ENCODE results near the gene PRKD3.

DNA sequence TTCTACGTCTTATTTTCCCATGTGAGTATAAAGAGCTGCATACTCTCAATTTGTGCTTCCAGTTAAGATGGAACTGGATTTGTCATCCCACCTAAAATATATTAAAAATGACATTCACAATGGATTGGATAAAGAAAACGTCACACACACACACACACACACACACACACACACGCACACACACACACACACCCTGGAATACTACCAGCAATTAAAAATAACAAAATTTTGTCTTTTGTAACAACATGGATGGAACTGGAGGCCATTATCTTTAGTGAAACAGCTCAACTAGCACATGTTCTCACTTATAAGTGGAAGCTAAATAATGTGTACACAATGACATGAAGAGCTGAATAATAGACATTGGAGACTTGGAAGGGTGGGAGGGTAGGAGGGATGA, 16.0 kb upstream of the PRKD3 start:
- TF ChIP-seq, protein P1, sequence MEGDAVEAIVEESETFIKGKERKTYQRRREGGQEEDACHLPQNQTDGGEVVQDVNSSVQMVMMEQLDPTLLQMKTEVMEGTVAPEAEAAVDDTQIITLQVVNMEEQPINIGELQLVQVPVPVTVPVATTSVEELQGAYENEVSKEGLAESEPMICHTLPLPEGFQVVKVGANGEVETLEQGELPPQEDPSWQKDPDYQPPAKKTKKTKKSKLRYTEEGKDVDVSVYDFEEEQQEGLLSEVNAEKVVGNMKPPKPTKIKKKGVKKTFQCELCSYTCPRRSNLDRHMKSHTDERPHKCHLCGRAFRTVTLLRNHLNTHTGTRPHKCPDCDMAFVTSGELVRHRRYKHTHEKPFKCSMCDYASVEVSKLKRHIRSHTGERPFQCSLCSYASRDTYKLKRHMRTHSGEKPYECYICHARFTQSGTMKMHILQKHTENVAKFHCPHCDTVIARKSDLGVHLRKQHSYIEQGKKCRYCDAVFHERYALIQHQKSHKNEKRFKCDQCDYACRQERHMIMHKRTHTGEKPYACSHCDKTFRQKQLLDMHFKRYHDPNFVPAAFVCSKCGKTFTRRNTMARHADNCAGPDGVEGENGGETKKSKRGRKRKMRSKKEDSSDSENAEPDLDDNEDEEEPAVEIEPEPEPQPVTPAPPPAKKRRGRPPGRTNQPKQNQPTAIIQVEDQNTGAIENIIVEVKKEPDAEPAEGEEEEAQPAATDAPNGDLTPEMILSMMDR (IDR thresholded peaks at IDR 0.05) = no peak
- TF ChIP-seq POLR2A (IDR thresholded peaks at IDR 0.05) = no peak
